Stimulated activated CD8-positive, alpha-beta memory T cell treated with anti-CD3 and anti-CD28 coated beads, Interleukin-7, amount 100 ng/mL, for 24 hours (primary cell): Measurements from ENCODE around the gene MEGF6.

Experiments used
- DNase-seq: peaks from one replicate; pipeline ENCODE4 v3.0.0-alpha.2; 2020; ENCODE audit warnings: low read depth

MEGF6 gene

DNA sequence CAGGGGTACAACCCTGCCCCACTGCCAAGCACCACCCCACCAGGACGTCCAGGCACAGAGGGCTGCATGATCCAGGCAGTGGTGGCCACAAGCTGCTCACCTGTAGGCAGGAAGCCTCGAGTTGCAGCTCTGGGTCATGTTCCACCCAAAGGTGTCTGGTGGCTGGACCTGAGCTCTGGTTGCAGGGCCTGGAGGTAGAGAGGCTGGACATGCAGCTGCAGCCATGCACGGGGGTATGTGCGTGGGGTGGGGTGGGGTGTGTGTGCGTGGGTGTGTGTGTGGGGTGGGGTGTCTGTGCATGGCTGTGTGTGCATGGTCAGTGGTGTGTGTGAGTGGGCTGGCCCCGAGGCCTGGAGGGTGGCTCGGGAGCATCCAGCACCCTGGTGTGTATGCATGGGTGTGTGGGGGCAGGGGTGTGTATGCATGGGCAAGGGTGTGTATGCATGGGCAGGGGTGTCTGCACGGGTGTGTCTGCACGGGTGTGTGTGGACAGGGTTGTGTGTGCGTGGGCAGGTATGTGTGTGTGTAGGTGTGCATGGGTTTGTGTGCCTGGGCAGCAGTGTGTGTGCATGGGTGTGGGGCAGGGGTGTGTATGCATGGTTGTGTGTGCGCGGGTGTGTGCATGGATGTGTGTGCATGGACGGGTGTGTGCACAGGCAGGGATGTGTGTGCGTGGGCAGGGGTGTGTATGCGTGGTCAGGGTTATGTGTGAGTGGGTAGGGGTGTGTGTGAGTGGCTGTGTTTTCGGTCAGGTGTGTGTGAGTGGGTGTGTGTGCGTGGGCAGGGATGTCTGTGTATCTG, 141.3 kb downstream of the MEGF6 start:
- DNase-seq, result no peak

- no peak for DNase-seq
Measured at GRCh38 chr1:3469104-3469848, 142.0 kb downstream of the MEGF6 start.

DNA sequence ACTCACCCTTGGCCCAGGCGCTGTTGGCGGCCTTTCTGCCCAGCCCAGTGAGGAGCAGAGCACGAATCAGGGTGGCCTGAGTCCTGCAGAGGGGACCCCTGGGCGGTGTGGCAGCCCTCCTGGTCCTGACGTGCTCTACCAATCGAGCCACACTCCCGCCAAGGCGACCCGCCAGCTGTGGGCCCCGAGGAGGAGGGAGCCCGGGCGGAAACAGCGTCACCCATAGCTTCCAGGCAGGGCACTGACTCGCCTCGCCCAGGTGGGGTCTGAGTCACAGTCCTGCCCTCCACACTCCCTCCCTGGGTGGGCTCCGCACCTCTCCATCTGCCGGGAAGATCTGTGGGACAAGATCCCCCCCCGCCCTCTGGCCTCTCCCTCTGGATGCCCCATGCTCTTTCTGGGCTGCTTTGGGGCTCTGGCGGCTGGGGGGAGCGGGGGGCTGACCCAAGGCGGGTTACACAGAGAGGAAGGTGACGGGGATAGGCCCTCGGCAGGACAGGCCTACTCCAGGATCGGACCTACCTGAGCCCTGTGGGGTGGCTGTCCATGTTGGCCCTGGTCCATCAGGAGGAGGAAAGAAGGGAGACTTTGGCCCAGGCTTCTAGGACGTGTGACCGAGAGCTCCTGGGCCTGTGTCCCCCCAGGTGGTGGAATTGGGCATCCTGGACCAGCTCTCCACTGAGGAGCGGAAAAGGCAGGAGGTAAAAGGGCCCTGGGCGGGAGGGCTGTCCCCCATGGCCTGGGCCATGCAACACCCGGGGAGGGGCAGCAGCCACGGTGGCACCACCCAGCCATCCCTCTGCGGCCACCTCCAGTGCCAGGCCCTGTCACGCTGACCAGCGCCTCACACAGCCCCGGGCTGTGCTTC, 142.8 kb downstream of the MEGF6 start:
- DNase-seq, result no peak

GRCh38 chr1:3467096-3468036, 143.9 kb downstream of the MEGF6 start:
- no peak for DNase-seq

- no peak for DNase-seq
Measured at GRCh38 chr1:3466366-3467075, 144.8 kb downstream of the MEGF6 start.

DNA sequence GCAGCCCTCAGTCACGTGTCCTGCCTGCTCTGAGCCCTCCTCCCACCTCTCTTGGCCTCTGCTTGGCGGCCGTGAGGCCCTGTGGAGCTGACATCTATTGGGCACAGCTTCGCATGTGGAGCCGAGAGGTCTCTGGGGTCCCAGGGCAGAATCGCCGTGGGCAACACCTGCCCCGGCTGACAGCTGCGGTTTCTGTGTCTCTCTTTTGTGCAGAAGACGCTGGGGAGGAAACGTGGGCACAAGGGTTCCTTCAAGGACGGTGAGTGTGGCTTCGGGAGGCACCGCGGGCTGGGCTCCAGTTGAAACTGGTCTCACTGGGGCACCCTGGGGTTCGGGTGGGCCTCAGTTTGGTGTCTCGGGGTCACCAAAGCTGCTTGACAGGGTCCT, 145.4 kb downstream of the MEGF6 start:
- DNase-seq, result no peak

DNA sequence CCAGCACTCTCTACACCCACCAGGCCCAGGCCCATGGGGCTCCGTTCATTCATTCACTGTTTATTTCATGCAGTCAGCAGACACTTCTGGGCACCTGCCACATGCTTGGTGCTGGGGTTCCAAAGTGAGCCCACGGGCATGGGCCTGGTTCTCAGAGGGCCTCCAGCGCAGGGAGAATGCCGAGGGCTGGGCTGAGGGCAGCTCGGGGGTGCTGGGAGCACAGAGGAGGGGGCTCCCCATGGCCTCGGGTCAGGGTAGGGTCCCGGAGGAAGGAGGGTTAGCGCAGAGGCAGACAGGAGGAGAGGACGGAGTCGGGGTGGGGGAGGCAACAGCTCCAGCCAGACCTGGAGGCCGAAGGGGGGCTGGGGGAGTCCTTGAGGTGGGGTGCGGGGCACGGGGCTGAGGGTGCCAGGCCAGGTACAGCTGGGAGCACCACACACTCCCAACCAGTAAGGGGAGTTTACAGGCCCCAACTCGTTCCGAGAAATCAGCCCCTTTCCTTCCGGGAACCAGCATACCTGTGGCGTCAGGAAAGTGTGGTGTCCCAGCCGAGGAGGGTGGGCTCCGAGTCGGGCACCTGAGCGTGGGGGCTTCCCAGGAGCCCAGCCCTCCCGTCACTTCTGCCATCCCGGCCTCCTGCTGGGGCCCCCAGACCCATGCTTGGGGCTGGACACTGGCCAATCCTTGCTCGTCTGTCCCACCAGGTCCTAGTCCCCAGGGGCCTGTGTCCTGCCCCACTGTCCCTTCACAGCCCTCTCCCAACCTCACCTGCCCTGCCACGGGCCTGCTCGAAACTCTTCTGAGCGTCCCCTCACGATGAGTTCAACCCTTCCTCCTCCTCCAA, 146.0 kb downstream of the MEGF6 start:
- DNase-seq, result no peak

DNA sequence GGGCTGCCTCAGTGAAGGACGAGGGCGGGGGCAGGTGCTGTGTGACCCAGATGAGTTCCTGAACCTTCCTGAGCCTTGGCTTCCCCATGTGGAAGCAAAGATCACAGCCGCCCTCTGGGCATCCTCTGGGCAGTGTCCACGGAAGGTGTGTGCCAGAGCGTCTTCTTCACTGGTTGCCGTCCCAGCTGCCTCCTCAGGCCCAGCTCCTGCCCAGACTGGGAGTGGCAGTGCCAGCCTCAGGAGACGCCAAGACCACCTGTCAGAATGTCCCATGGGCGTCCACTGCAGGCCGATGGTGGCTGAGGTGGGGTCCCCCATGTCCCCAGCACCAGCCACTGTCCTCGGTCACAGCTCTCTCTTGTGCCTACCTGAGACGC, 146.7 kb downstream of the MEGF6 start:
- no peak for DNase-seq

DNA sequence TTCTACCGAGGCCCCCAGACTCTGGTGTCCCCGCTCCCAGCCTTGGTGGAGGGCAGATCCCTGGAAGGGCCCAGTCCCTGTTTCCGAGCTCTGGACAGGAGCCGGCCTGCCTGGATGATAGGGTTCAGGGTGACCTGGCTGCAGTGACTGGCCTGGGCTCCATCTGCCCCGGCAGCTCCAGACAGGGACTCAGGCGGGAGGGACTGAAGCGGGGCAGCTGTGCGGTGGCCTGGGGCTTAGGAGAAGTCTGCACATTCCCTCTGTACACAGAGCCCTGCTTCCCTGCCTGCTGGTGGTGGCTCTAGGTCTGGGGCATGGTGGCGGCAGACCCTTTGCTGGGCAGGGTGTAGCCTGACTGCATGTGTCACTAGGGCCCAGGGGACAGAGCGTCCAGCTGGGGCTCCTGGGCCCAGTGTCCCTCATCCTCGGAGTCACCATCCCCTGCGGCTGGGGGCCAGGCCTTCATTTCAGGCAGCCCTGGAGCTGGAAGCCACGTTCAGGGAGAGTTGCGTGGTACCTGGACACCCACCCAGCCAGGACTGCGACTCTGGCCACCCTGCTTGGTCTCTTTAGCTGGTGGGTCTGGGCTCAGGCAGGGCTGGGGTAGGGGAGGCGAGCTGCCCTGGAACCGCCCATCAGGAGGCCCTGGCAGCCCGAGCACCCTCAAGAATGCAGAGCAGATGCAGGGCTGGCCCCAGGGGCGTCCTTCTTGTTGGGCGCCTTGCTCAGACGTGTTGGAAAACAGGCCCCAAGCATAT, 147.2 kb downstream of the MEGF6 start:
- no peak for DNase-seq

DNA sequence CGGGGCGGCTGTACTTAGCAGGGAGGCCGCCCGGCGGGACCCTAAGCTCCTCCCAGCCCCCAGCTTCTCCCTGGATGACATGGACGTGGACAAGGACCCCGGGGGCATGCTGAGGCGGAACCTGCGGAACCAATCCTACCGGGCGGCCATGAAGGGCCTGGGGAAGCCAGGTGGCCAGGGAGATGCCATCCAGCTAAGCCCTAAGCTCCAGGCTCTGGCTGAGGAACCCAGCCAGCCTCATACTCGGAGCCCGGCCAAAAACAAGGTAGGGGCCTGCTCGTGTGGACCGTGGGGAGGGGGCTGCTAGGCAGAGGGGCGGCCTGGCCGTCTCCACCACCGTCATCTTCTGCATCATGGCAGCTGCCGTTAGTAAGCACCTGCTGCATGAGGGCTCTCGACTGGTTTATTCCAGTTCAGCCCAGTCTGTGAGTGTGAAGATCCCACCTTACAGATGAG, 147.9 kb downstream of the MEGF6 start:
- no peak for DNase-seq

DNA sequence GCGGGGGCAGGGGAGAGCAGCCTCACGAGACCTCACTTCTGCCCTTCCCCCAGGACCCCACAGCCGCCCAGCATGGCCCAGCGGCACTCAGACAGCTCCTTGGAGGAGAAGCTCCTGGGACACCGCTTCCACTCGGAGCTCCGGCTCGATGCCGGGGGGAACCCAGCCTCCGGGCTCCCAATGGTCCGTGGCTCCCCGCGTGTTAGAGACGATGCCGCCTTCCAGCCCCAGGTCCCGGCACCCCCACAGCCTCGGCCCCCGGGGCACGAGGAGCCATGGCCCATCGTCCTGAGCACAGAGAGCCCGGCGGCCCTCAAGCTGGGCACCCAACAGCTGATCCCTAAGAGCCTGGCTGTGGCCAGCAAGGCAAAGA, 148.3 kb downstream of the MEGF6 start:
- DNase-seq, result no peak

- DNase-seq, result no peak
Measured at GRCh38 chr1:3462356-3463012, 148.8 kb downstream of the MEGF6 start.

DNA sequence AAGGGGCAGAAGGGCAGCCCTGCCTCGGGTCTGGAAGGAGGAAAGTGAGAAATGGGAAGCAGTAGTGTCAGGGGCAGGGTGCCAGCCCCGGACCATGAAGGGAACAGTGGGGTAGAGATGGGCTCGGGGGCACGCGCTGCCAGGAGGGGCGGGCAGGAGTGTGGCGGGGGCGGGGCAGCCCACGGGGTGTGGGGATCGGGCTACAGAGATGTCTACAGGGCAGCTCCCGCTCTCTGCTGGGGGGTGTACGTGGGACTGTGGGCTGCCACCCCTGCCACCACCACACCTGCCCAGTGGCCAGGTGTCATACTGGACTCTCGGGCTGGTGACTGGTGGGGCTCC, 149.4 kb downstream of the MEGF6 start:
- DNase-seq, result no peak

DNA sequence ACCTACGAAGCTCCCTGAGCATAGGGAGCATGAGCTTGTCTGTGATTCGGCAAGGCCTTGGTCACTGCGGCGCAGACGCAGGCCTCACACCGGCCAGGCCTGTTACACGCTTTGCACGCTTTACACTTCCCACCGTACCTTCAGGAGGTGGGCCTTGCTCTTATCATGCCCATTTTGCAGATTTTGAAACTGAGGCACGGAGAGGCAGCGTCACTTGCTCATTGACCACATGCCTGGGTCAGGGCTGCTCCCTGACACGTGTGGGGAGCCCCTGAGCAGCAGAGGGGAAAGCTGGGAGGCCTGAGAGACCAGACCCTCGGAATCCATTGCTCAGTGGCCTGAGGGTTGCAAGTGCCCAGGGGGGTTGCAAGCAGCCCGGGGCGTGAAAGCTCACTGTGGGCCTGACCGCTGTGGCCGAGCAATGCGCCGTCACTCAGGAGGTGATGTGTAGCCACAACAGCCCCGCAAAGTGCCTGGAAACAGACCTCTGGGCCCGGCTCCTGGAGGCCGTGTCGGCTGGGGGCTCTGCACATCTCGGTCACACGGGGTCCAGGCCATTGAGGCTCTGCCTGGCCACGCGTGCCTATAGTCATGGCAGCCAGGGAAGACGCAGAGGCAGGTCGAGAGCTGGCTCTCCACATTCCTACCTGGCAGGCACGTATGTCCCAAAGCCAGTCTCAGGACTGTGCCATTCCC, 149.9 kb downstream of the MEGF6 start:
- DNase-seq, result no peak

GRCh38 chr1:3460672-3461131, 150.6 kb downstream of the MEGF6 start:
- no peak for DNase-seq

GRCh38 chr1:3459940-3460671, 151.2 kb downstream of the MEGF6 start:
- no peak for DNase-seq
